GM18873 (cell line): ENCODE results near the gene RNU2-1.
"Not testable (repeated sequence)": the region's sequence is repeated elsewhere in the genome, so short reads cannot be mapped to it uniquely, and the experiment has no call there.

Source experiments
- ATAC-seq: cut with Tn5 transposase; IDR thresholded peaks from one replicate; pipeline ENCODE4 v1.9.1; 2021; ENCODE audit warnings: mild to moderate bottlenecking, moderate library complexity, moderate number of reproducible peaks; ENCODE audit not compliant: unreplicated experiment, low FRiP score

The RNU2-1 gene

GRCh38 chr17:43216762-43217613 is 16.8 kb downstream of the RNU2-1 start:
- ATAC-seq: no peak

- no peak for ATAC-seq
These were observed 17.4 kb downstream of the RNU2-1 start for GRCh38 chr17:43216369-43216761.

GRCh38 chr17:43215341-43215740 is 18.4 kb downstream of the RNU2-1 start:
- ATAC-seq: no peak

GRCh38 chr17:43213545-43213944 is 20.2 kb downstream of the RNU2-1 start:
- no peak for ATAC-seq

GRCh38 chr17:43212641-43213490 is 20.9 kb downstream of the RNU2-1 start:
- no peak for ATAC-seq

- ATAC-seq: peak; percentile 58
These were observed 22.0 kb downstream of the RNU2-1 start, which contains the start of gene TMEM106A for GRCh38 chr17:43211480-43212402. Gene TMEM106A, plus strand, starts transcription at chr17:43211875. Its CDS starts 1,167 bp downstream, at chr17:43213042.

GRCh38 chr17:43211123-43211479 is 22.7 kb downstream of the RNU2-1 start:
- ATAC-seq: no peak

- ATAC-seq: no peak
These were observed 23.2 kb downstream of the RNU2-1 start for GRCh38 chr17:43210576-43210975.

- not testable (repeated sequence) for ATAC-seq
These were observed 30.8 kb downstream of the RNU2-1 start for GRCh38 chr17:43203013-43203412.

- ATAC-seq: no peak
These were observed 33.6 kb downstream of the RNU2-1 start for GRCh38 chr17:43200127-43200526.

GRCh38 chr17:43199633-43200032 is 34.1 kb downstream of the RNU2-1 start:
- ATAC-seq: no peak

GRCh38 chr17:43193251-43193650 is 40.5 kb downstream of the RNU2-1 start:
- ATAC-seq: no peak

GRCh38 chr17:43186656-43187055 is 47.1 kb downstream of the RNU2-1 start:
- not testable (repeated sequence) for ATAC-seq

- no peak for ATAC-seq
These were observed 49.9 kb downstream of the RNU2-1 start for GRCh38 chr17:43183921-43184320.
